ENCODE data around the gene RREB1. TPM values are rescaled to one million over a fixed set of nuclear protein-coding genes. Genes with fewer than 3 reads are reported as not detected.

RREB1 gene
- total RNA-seq: 10 to 100 TPM; 37.0 to 39.1 TPM

- Mint-ChIP-seq H3K27me3 (no peaks in the 10 kb centered on the region), H3K4me1 (peaks cover 36% of the 10 kb centered on the region), H3K27ac (peak within 1 kb of the TSS; percentile 97), H3K36me3 (no peaks in the 10 kb centered on the region), H3K9me3 (no peaks in the 10 kb centered on the region), H3K4me3 (peak within 1 kb of the TSS; percentile 93)
- DNase-seq (no peak), ATAC-seq (ENCODE audit: low read depth) (peak; percentile 51)
- POLR2A ChIA-PET: interaction anchor here (0.7 to 4.7 kb wide), 7 partner anchors 9 to 1260 kb away, joined by 3 to 45 read pairs (median 7); no protein-coding TSS in a partner anchor
These were observed at the start of gene RREB1 for GRCh38 chr6:7107578-7108195. RREB1 (plus strand) TSS chr6:7107961; CDS start chr6:7181912, 73,951 bp downstream.

- ATAC-seq (ENCODE audit: low read depth): peak; percentile 60
These were observed 49.4 kb upstream of the RREB1 start for GRCh38 chr6:7058250-7058923.

GRCh38 chr6:7060769-7061516, 46.8 kb upstream of the RREB1 start:
- no peaks in the 10 kb centered on the region for H3K9me3 Mint-ChIP-seq
- H3K4me3 Mint-ChIP-seq: no peak overlapping the region
- no peak for DNase-seq
- H3K36me3 Mint-ChIP-seq: no peaks in the 10 kb centered on the region
- H3K27ac Mint-ChIP-seq: no peak overlapping the region
- POLR2A ChIA-PET: no interaction called here
- peaks cover 7% of the 10 kb centered on the region for H3K4me1 Mint-ChIP-seq
- H3K27me3 Mint-ChIP-seq: peaks cover 8% of the 10 kb centered on the region
- no peak for ATAC-seq (ENCODE audit: low read depth)

More at GRCh38 chr6:7058250-7058923, 49.4 kb upstream of the RREB1 start:
- POLR2A ChIA-PET: interaction anchor here (1.0 kb wide), 1 partner anchor 331 kb away, joined by 3 read pairs; the partner anchor contains the start of genes CAGE1 and RIOK1
- Mint-ChIP-seq H3K36me3 (no peaks in the 10 kb centered on the region), H3K27me3 (peaks cover 15% of the 10 kb centered on the region), H3K9me3 (no peaks in the 10 kb centered on the region), H3K4me3 (no peak overlapping the region), H3K4me1 (peaks cover 7% of the 10 kb centered on the region), H3K27ac (no peak overlapping the region)
- DNase-seq: no peak

- Mint-ChIP-seq H3K36me3 (no peaks in the 10 kb centered on the region), H3K4me3 (no peak overlapping the region), H3K4me1 (peaks cover 7% of the 10 kb centered on the region), H3K27me3 (peaks cover 11% of the 10 kb centered on the region), H3K27ac (no peak overlapping the region), H3K9me3 (no peaks in the 10 kb centered on the region)
- DNase-seq: no peak
- no peak for ATAC-seq (ENCODE audit: low read depth)
- POLR2A ChIA-PET: no interaction called here
These were observed 45.2 kb upstream of the RREB1 start for GRCh38 chr6:7062451-7063162.

- Mint-ChIP-seq H3K9me3 (no peaks in the 10 kb centered on the region), H3K4me1 (no peaks in the 10 kb centered on the region), H3K36me3 (no peaks in the 10 kb centered on the region), H3K4me3 (no peak overlapping the region), H3K27ac (no peak overlapping the region), H3K27me3 (peaks cover 27% of the 10 kb centered on the region)
- ATAC-seq (ENCODE audit: low read depth): no peak
- POLR2A ChIA-PET: interaction anchor here (0.6 kb wide), 1 partner anchor 22 kb away, joined by 3 read pairs; no protein-coding TSS in a partner anchor
- no peak for DNase-seq
These were observed 40.5 kb upstream of the RREB1 start for GRCh38 chr6:7067305-7067704.

- DNase-seq: no peak
- H3K27me3 Mint-ChIP-seq: peaks cover 42% of the 10 kb centered on the region
These were observed 36.4 kb upstream of the RREB1 start for GRCh38 chr6:7071405-7071804.

GRCh38 chr6:7073082-7073820, 34.5 kb upstream of the RREB1 start:
- Mint-ChIP-seq H3K36me3 (no peaks in the 10 kb centered on the region), H3K27me3 (peaks cover 52% of the 10 kb centered on the region), H3K4me1 (peaks cover 20% of the 10 kb centered on the region), H3K4me3 (peak overlapping the region; percentile 12), H3K9me3 (no peaks in the 10 kb centered on the region), H3K27ac (no peak overlapping the region)
- peak; percentile 12 for ATAC-seq (ENCODE audit: low read depth)
- no peak for DNase-seq
- POLR2A ChIA-PET: interaction anchor here (0.7 to 1.7 kb wide), 2 partner anchors 14 to 36 kb away, joined by 3 to 12 read pairs; no protein-coding TSS in a partner anchor

More at GRCh38 chr6:7071405-7071804, 36.4 kb upstream of the RREB1 start:
- H3K4me1 Mint-ChIP-seq: peaks cover 20% of the 10 kb centered on the region
- no peaks in the 10 kb centered on the region for H3K36me3 Mint-ChIP-seq
- H3K4me3 Mint-ChIP-seq: no peak overlapping the region
- POLR2A ChIA-PET: no interaction called here
- no peak overlapping the region for H3K27ac Mint-ChIP-seq
- no peak for ATAC-seq (ENCODE audit: low read depth)
- no peaks in the 10 kb centered on the region for H3K9me3 Mint-ChIP-seq

- Mint-ChIP-seq H3K27me3 (peaks cover 55% of the 10 kb centered on the region), H3K4me3 (peak overlapping the region; percentile 39), H3K4me1 (peaks cover 20% of the 10 kb centered on the region), H3K9me3 (no peaks in the 10 kb centered on the region), H3K27ac (no peak overlapping the region), H3K36me3 (no peaks in the 10 kb centered on the region)
- POLR2A ChIA-PET: interaction anchor here (0.7 to 1.7 kb wide), 2 partner anchors 13 to 35 kb away, joined by 3 to 12 read pairs; no protein-coding TSS in a partner anchor
- ATAC-seq (ENCODE audit: low read depth) (peak; percentile 99), DNase-seq (peak; percentile 49)
These were observed 33.8 kb upstream of the RREB1 start for GRCh38 chr6:7073821-7074525.

GRCh38 chr6:7074870-7075269, 32.9 kb upstream of the RREB1 start:
- no peaks in the 10 kb centered on the region for H3K36me3 Mint-ChIP-seq
- peaks cover 56% of the 10 kb centered on the region for H3K27me3 Mint-ChIP-seq
- H3K4me1 Mint-ChIP-seq: peaks cover 20% of the 10 kb centered on the region
- H3K9me3 Mint-ChIP-seq: no peaks in the 10 kb centered on the region
- POLR2A ChIA-PET: interaction anchor here (1.7 kb wide), 1 partner anchor 12 kb away, joined by 12 read pairs; no protein-coding TSS in a partner anchor
- no peak overlapping the region for H3K27ac Mint-ChIP-seq
- ATAC-seq (ENCODE audit: low read depth) (no peak), DNase-seq (no peak)
- H3K4me3 Mint-ChIP-seq: no peak overlapping the region

GRCh38 chr6:7075341-7076000, 32.3 kb upstream of the RREB1 start:
- peaks cover 59% of the 10 kb centered on the region for H3K27me3 Mint-ChIP-seq
- no peak overlapping the region for H3K4me3 Mint-ChIP-seq
- no peaks in the 10 kb centered on the region for H3K36me3 Mint-ChIP-seq
- POLR2A ChIA-PET: no interaction called here
- ATAC-seq (ENCODE audit: low read depth) (no peak), DNase-seq (no peak)
- H3K9me3 Mint-ChIP-seq: no peaks in the 10 kb centered on the region
- peaks cover 20% of the 10 kb centered on the region for H3K4me1 Mint-ChIP-seq
- no peak overlapping the region for H3K27ac Mint-ChIP-seq

- H3K27me3 Mint-ChIP-seq: peaks cover 59% of the 10 kb centered on the region
- no peak overlapping the region for H3K27ac Mint-ChIP-seq
- H3K4me3 Mint-ChIP-seq: no peak overlapping the region
- H3K36me3 Mint-ChIP-seq: no peaks in the 10 kb centered on the region
- ATAC-seq (ENCODE audit: low read depth) (no peak), DNase-seq (no peak)
- H3K4me1 Mint-ChIP-seq: peaks cover 20% of the 10 kb centered on the region
- no peaks in the 10 kb centered on the region for H3K9me3 Mint-ChIP-seq
- POLR2A ChIA-PET: no interaction called here
These were observed 29.9 kb upstream of the RREB1 start for GRCh38 chr6:7077856-7078255.
